Activated CD8-positive, alpha-beta T cell treated with anti-CD3 and anti-CD28 coated beads, Interleukin-2, amount 10 ng/mL, durations not matched to agents 7 days and 5 days (primary cell): ENCODE data around the gene USP43. TPM values are rescaled to one million over a fixed set of nuclear protein-coding genes. Genes with fewer than 3 reads are reported as not detected.
"Not testable (repeated sequence)": the region's sequence is repeated elsewhere in the genome, so short reads cannot be mapped to it uniquely, and the experiment has no call there.

Experiments
- ATAC-seq: fragments of 150-1000 bp; cut with Tn5 transposase; one replicate; pipeline ENCODE4 v1.10.0; 2021; ENCODE audit warnings: moderate library complexity
- CTCF ChIA-PET: fragments of 350-600 bp; sonication (Branson Sonifier 250); formaldehyde crosslinking; loops from one replicate; lab custom pipeline; 2021; ENCODE audit warnings: antibody characterized with exemption; lab: Charles Lee
- POLR2A ChIA-PET: fragments of 350-600 bp; sonication (Branson Sonifier 250); formaldehyde crosslinking; loops from one replicate; lab custom pipeline; 2021; ENCODE audit warnings: antibody characterized with exemption; lab: Charles Lee
- DNase-seq: peaks from one replicate; pipeline ENCODE4 v3.0.0-alpha.2; 2020
- H3K27ac Mint-ChIP-seq: one replicate; pipeline ENCODE4 v1.8.0; 2021; ENCODE audit warnings: mild to moderate bottlenecking, mixed read lengths
- H3K27me3 Mint-ChIP-seq: one replicate; pipeline ENCODE4 v1.8.0; 2021; ENCODE audit warnings: low read depth, mixed read lengths
- H3K36me3 Mint-ChIP-seq: one replicate; pipeline ENCODE4 v1.8.0; 2021; ENCODE audit warnings: low read depth, mixed read lengths
- H3K4me1 Mint-ChIP-seq: one replicate; pipeline ENCODE4 v1.8.0; 2021; ENCODE audit warnings: low read depth, mixed read lengths
- H3K4me3 Mint-ChIP-seq: one replicate; pipeline ENCODE4 v1.8.0; 2021; ENCODE audit warnings: mild to moderate bottlenecking, mixed read lengths
- H3K9me3 Mint-ChIP-seq: one replicate; pipeline ENCODE4 v1.8.0; 2022; ENCODE audit warnings: mixed read lengths; ENCODE audit not compliant: insufficient read depth
- total RNA-seq, 2 experiments: library from RNA; stranded (reverse); gene quantifications; one replicate each; pipeline ENCODE4 v1.2.3, GENCODE V29; 2021

Gene USP43
- total RNA-seq, 2 experiments from 2014 or later: 0.16 to 0.18 TPM

DNA sequence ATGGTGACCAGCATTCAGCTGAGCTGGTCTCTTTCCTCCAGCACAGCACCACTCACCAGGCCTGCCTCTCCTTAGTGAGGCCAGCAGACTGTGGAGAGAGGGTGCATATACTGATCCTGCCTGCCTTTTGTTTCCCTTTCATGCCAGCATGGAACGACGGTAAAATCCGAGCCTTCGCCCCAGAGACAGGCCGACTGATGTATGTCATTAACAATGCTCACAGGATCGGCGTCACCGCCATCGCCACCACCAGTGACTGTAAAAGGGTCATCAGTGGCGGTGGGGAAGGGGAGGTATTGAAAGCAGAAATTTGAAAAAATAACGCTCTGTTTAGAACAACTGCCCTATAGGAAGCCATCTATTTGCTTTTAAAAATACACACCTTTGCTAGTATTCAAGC lies 12.6 kb upstream of the USP43 start:
- ATAC-seq (no peak), DNase-seq (no peak)
- peaks cover 4% of the 10 kb centered on the region for H3K27me3 Mint-ChIP-seq
- H3K4me3 Mint-ChIP-seq: no peak overlapping the region
- no peaks in the 10 kb centered on the region for H3K9me3 Mint-ChIP-seq
- H3K4me1 Mint-ChIP-seq: no peaks in the 10 kb centered on the region
- ChIA-PET CTCF (interaction anchor here (0.6 kb wide), 1 partner anchor 55 kb away, joined by 3 read pairs; no protein-coding TSS in a partner anchor), POLR2A (no interaction called here)
- H3K27ac Mint-ChIP-seq: no peak overlapping the region
- no peaks in the 10 kb centered on the region for H3K36me3 Mint-ChIP-seq

DNA sequence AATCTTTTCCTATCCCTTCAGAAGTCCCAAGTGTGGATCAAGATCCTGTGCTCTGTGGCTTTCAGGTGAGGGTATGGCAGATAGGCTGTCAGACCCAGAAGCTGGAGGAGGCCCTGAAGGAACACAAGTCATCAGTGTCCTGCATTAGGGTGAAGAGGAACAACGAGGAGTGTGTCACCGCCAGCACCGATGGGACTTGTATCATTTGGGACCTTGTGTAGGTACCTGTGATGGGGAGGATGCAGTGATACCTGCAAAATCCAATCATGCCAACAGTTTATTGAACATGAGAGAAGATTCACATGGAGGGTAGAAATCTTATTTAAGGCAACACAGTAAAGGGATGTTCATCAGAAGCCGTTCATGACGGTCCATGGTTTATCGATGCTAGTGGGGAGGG lies 10.0 kb upstream of the USP43 start:
- Mint-ChIP-seq H3K4me3 (no peak overlapping the region), H3K4me1 (no peaks in the 10 kb centered on the region), H3K9me3 (no peaks in the 10 kb centered on the region), H3K27ac (no peak overlapping the region), H3K36me3 (no peaks in the 10 kb centered on the region), H3K27me3 (peaks cover 6% of the 10 kb centered on the region)
- DNase-seq: no peak
- CTCF ChIA-PET: no interaction called here
- ATAC-seq: no peak
- POLR2A ChIA-PET: no interaction called here

DNA sequence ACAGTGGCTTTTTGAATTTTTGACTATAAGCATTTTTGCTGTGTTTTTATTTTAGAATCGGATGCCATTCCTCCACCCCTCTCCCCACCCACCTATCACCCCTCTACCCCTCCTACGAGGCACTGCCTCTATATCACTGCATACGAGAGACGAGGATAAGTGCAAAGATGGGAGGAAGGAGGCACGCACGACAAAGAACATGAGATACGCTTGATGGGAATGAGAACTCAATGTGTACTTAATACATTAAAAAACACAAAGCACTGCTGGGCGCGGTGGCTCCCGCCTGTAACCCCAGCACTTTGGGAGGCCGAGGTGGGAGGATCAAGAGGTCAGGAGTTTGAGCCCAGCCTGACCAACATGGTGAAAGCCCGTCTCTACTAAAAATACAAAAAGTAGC lies 8.8 kb upstream of the USP43 start:
- peaks cover 8% of the 10 kb centered on the region for H3K27me3 Mint-ChIP-seq
- H3K4me3 Mint-ChIP-seq: no peak overlapping the region
- no peaks in the 10 kb centered on the region for H3K36me3 Mint-ChIP-seq
- ChIA-PET CTCF (no interaction called here), POLR2A (no interaction called here)
- no peak overlapping the region for H3K27ac Mint-ChIP-seq
- DNase-seq (no peak), ATAC-seq (no peak)
- H3K4me1 Mint-ChIP-seq: no peaks in the 10 kb centered on the region
- H3K9me3 Mint-ChIP-seq: no peaks in the 10 kb centered on the region

DNA sequence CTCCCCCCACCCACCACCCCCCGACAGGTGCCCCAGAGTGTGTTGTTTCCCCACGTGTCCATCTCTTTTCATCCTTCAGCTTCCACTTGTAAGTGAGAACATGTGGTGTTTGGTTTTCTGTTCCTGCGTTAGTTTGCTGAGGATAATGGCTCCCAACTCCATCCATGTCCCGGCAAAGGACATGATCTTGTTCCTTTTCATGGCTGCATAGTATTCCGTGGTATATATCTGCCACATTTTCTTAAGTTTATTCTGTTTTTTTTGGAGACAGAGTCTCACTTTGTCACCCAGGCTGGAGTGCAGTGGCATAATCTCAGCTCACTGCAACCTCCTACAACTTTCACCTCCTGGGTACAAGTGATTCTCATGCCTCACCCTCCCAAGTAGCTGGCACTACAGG lies 4.9 kb upstream of the USP43 start:
- H3K36me3 Mint-ChIP-seq, CTCF ChIA-PET, POLR2A ChIA-PET, H3K4me1 Mint-ChIP-seq, DNase-seq, ATAC-seq, H3K27ac Mint-ChIP-seq, H3K9me3 Mint-ChIP-seq, H3K4me3 Mint-ChIP-seq: not testable (repeated sequence)
- peaks cover 20% of the 10 kb centered on the region for H3K27me3 Mint-ChIP-seq

DNA sequence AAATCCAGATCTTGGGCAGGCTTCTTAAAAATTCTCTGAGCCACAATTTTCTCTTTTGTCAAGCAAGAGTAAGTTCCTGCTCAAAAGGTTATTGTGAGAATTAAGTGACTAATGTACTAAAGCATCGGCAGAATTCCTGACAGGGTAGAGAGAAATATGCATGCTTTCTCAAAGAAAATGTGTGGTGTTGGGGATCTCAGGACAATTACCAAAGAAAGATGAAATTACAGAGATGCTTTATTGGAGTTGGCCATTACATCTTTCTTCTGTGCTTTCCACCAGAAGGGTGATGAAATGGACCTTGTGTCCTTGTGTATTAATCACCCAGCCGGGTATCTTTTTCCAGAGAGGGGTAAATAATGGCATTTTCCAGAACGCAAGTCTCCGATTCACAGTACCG lies 1.7 kb upstream of the USP43 start:
- peaks cover 21% of the 10 kb centered on the region for H3K4me1 Mint-ChIP-seq

DNA sequence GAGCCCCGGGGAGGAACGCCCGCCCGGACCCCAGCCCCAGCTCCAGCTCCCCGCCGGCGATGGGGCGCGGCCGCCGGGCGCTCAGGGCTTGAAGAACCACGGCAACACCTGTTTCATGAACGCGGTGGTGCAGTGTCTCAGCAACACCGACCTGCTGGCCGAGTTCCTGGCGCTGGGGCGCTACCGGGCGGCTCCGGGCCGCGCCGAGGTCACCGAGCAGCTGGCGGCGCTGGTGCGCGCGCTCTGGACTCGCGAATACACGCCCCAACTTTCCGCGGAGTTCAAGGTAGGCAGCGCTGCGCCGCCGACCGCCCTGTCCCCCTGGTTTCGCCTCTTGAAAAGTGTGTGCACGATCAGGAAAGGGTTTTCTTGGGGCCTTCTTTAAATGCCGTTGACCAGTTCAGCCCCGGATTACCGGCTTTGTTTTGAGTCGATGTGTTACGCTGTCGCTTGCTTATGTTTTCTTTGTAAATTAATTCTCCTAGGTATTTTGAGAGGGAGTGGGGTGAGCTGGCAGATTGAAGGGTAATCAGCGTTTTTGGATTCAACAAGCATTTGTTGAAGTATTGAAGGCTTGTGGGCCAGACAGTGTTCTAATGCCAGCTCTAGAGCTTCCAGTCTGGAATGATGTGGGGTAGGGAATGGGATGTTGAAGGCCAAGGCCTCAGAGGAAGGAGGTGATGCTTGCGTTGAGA lies 681 bp downstream of the USP43 start:
- peaks cover 35% of the 10 kb centered on the region for H3K27me3 Mint-ChIP-seq
- ATAC-seq (peak; percentile 54), DNase-seq (peak; percentile 22)
- ChIA-PET POLR2A (no interaction called here), CTCF (no interaction called here)
- no peaks in the 10 kb centered on the region for H3K9me3 Mint-ChIP-seq
- no peaks in the 10 kb centered on the region for H3K36me3 Mint-ChIP-seq
- H3K27ac Mint-ChIP-seq: no peak overlapping the region
- peaks cover 21% of the 10 kb centered on the region for H3K4me1 Mint-ChIP-seq
- H3K4me3 Mint-ChIP-seq: peak overlapping the region; percentile 44

More for the DNA sequence above, 1.7 kb upstream of the USP43 start:
- DNase-seq (no peak), ATAC-seq (no peak)
- H3K27ac Mint-ChIP-seq: no peak overlapping the region
- no peak overlapping the region for H3K4me3 Mint-ChIP-seq
- ChIA-PET POLR2A (no interaction called here), CTCF (no interaction called here)
- H3K9me3 Mint-ChIP-seq: no peaks in the 10 kb centered on the region
- H3K36me3 Mint-ChIP-seq: no peaks in the 10 kb centered on the region
- peaks cover 38% of the 10 kb centered on the region for H3K27me3 Mint-ChIP-seq

DNA sequence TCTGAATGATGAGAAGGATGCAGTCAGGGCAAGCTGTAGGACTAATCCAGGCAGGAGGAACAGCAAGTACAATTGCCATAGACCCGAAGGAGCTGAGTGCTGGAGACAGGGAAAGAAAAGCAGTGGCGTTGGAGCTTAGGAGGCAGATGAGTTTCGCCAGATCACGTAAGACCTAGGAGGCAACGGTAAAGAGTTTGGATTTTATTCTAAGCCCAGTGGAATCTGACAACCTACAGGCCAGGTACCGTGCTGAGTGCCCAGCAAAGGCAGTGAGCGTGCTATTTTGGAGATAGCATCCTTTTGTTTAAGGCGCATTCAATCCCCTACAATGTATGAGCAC lies 1.2 kb downstream of the USP43 start:
- Mint-ChIP-seq H3K27me3 (peaks cover 37% of the 10 kb centered on the region), H3K27ac (no peak overlapping the region), H3K4me1 (peaks cover 21% of the 10 kb centered on the region), H3K36me3 (no peaks in the 10 kb centered on the region), H3K9me3 (no peaks in the 10 kb centered on the region), H3K4me3 (peak overlapping the region; percentile 44)
- ATAC-seq (no peak), DNase-seq (no peak)
- ChIA-PET POLR2A (no interaction called here), CTCF (no interaction called here)

DNA sequence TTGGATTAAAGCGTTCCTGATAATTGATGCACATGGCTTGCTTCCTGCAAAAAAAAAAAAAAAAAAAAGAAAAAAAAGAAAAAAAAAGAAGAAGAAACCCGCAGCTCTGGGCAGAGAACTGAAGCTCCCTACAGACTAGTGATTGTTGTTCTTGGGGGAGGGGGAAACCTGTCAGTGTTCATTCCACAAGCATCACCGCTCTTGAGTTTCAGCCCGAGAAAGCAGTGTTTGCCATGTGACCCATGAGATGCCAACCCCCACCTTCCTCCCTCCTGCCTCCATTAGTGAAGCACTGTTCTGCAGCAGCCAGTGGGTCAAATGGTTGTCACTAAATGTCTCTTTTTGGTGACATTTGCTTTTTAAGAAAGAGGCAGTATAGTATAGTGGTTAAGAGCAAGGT lies 1.7 kb downstream of the USP43 start:
- Mint-ChIP-seq H3K36me3 (no peaks in the 10 kb centered on the region), H3K4me1 (peaks cover 21% of the 10 kb centered on the region), H3K9me3 (no peaks in the 10 kb centered on the region), H3K27me3 (peaks cover 37% of the 10 kb centered on the region), H3K4me3 (no peak overlapping the region), H3K27ac (no peak overlapping the region)
- POLR2A ChIA-PET: no interaction called here
- DNase-seq: no peak
- ATAC-seq: no peak
- CTCF ChIA-PET: no interaction called here

DNA sequence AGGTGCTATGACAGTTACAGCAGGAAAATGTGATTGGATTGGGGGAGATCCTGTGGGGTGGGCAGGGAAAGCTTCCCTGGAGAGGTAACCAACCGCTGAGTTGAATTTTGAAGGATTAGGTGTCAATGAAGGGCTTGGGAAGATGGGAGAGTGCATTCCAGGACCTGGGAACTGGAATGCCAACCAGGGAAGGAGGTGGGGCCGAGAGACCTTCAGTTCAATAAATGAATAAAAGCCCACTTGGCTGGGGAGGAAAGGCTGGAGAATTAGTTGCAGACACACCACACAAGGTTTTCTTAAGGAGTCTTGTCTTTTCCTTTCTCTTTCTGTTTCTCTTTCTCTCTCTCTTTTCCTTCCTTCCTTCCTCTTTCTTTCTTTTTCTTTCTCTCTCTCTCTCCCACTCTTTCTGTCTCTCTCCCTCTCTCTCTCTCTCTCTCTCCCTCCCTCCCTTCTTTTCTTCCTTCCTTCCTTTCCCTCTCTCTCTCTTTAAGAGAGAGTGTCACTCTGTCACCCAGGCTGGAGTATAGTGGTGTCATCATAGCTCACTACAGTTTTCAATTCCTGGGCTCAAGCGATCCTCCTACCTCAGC lies 3.3 kb downstream of the USP43 start:
- no peak for ATAC-seq
- H3K4me1 Mint-ChIP-seq: peaks cover 21% of the 10 kb centered on the region
- H3K4me3 Mint-ChIP-seq: no peak overlapping the region
- H3K9me3 Mint-ChIP-seq: no peaks in the 10 kb centered on the region
- POLR2A ChIA-PET: no interaction called here
- DNase-seq: no peak
- H3K27me3 Mint-ChIP-seq: peaks cover 33% of the 10 kb centered on the region
- no peaks in the 10 kb centered on the region for H3K36me3 Mint-ChIP-seq
- no peak overlapping the region for H3K27ac Mint-ChIP-seq
- CTCF ChIA-PET: no interaction called here

DNA sequence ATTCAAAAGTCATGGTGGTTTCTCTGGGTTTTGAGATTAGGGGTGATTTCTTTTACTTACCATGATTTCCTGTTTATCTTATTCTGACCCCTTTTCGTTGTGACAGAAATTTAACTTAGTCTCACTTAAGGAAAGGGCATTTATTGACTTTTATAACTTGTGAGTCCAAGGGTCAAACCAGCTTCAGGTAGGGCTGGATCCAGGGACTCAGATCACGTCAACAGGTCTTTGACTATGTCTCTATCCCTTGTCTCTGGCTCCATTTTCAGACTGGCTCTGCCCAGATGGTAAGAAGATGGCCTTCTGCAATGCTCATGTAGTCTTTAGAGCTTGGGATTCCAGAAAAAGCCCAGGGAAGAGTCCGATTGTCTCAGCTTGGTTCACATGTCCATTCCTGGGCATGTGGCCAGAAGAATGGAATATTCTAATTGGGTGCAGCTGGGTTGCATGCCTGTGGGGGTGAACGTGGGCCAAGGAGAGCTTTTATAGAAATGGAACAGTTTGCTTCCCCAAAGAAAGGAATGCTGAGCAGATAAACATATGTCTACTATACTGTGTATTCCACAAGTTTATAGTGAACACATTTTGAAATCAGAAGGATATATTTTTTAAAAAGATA lies 13.4 kb downstream of the USP43 start:
- DNase-seq (no peak), ATAC-seq (no peak)
- ChIA-PET POLR2A (no interaction called here), CTCF (no interaction called here)
- Mint-ChIP-seq H3K9me3 (no peaks in the 10 kb centered on the region), H3K27ac (no peak overlapping the region), H3K4me3 (no peak overlapping the region), H3K4me1 (no peaks in the 10 kb centered on the region), H3K36me3 (no peaks in the 10 kb centered on the region), H3K27me3 (no peaks in the 10 kb centered on the region)

DNA sequence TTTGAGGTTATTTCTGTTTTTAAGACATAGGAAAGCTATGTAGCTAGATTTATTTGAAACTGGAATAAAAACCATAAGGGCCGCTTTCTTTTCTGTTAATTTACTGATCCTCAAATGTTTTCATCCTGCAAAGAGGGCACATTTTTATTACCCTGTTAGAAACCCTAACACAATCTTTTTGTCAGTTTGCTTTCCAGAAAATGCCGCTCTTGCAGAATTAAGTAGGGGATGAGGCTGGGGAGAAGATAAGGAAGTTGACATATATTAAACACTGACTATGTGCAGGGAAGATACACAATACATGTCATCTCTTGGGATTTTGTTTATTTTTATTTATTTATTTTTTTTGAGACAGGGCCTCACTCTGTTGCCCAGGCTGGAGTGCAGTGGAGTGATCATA lies 15.7 kb downstream of the USP43 start:
- CTCF ChIA-PET: no interaction called here
- DNase-seq (no peak), ATAC-seq (no peak)

DNA sequence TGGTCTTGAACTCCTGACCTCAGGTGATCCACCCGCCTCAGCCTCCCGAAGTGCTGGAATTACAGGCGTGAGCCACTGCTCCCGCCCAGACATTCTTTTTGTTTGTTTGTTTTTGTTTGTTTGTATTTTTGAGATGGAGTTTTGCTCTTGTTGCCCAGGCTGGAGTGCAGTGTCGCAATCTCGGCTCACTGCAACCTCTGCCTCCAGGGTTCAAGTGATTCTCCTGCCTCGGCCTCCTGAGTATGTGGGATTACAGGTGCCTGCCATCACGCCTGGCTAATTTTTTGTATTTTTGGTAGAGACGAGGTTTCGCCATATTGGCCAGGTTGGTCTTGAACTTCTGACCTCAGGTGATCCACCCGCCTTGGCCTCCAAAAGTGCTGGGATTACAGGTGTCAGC lies 18.2 kb downstream of the USP43 start:
- POLR2A ChIA-PET, H3K27me3 Mint-ChIP-seq, CTCF ChIA-PET, DNase-seq, H3K4me3 Mint-ChIP-seq, H3K27ac Mint-ChIP-seq, ATAC-seq, H3K36me3 Mint-ChIP-seq, H3K9me3 Mint-ChIP-seq: not testable (repeated sequence)
- peaks cover 23% of the 10 kb centered on the region for H3K4me1 Mint-ChIP-seq

More for the DNA sequence above, 15.7 kb downstream of the USP43 start:
- H3K4me3 Mint-ChIP-seq: no peak overlapping the region
- H3K9me3 Mint-ChIP-seq: no peaks in the 10 kb centered on the region
- no peak overlapping the region for H3K27ac Mint-ChIP-seq
- POLR2A ChIA-PET: no interaction called here
- peaks cover 6% of the 10 kb centered on the region for H3K4me1 Mint-ChIP-seq
- H3K27me3 Mint-ChIP-seq: no peaks in the 10 kb centered on the region
- no peaks in the 10 kb centered on the region for H3K36me3 Mint-ChIP-seq
